GM18907 (cell line): ENCODE measurements around the gene ALDH3A1.
"Not testable (repeated sequence)": the region's sequence is repeated elsewhere in the genome, so short reads cannot be mapped to it uniquely, and the experiment has no call there.

Experiments used
- ATAC-seq: cut with Tn5 transposase; IDR thresholded peaks from one replicate; pipeline ENCODE4 v1.9.1; 2021; ENCODE audit warnings: mild to moderate bottlenecking, moderate library complexity; ENCODE audit not compliant: unreplicated experiment

ALDH3A1 gene

DNA sequence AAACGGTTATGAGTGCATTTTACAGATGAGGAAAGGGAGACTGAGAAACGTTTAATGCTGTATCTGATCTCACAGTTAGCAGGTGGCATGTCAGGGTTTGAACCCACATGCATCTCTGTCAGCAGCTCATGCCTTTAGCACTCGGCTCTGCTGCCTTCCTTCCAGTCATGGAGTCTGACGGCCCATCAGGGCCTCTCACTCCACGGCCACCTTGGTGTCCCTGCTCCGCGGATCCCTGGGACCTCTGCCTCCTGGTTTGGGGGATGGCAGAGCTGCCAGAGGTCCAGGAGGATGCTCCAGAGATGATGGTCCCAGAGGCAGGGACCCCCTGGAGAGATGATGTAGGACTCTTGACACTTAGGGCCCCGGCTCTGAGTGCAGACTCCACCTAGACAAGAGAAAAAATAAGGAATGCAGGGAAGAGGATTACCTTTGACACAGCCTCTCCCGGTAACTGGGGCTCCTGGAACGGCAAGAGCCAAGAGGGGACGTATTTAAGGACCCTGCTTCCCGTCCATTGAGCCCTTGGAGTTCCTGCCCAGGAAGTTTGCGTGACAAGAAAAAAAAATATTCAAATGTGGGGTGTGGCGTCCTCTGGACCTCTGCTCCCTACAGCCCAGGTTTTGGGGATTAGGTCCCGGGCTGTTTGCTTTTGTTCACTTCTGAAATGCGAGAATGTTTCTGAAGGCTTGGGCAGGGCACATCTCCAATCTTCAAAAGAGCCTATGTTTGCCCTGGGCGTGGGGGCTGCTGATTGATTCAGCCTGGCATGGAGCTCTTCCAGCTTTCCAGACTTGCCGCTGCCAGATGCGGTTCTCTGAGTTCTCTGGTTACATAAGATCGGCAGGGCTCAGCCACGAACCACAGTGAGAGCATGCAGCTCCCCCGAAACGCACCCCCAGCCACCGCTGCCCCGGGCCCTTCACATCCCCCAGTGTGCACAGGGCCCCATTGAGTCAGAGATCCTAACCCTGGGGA, at the start of gene ALDH3A1:
Gene ALDH3A1 (minus strand): TSS at position 470 of the 978 bp plus-strand sequence. CDS start 3,169 bp downstream, outside the sequence.
- ATAC-seq: no peak

DNA sequence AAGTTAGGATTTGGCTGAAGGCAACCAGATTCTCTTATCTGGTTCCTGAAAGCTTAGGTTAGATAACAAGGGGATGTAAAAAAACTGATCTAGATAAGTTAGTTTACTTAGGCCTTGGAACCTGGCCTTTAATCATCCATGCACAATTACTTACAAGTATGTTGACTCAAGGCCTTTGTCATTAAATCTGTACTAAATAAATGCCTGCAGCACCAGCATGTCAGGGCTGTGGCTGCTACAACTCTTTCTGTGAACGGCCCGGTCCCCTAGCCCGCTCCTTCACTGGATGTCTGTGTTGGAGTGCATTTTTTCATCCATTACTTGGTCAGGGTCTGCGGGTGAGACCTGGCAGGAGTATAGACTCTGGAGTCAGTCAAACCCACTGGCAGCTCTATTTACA, 48.4 kb upstream of the ALDH3A1 start:
- ATAC-seq: no peak

DNA sequence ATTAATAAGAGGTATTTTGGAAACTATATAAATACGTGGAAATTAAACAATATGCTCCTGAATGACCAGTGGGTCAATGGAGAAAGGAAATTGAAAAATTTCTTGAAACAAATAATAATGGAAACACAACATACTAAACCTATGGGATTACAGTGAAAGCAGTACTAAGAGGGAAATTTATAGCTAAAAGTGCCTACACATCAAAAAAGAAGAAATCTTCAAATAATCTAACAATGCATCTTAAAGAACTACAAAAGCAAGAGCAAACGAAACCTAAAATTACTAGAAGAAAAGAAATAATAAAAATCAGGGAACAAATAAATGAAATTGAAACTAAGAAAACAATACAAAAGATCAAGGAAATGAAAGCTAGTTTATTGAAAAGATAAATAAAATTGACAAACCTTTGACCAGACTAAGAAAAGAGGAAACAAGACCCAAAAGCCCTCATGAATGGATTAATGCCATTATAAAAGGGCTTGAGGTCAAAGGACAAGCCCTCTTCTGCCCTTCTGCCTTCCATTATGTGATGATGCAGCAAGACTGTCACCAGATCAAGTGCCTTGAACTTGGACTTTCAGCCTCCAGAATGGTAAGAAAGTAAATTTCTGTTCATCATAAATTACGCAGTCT, 43.9 kb upstream of the ALDH3A1 start:
- ATAC-seq: no peak

DNA sequence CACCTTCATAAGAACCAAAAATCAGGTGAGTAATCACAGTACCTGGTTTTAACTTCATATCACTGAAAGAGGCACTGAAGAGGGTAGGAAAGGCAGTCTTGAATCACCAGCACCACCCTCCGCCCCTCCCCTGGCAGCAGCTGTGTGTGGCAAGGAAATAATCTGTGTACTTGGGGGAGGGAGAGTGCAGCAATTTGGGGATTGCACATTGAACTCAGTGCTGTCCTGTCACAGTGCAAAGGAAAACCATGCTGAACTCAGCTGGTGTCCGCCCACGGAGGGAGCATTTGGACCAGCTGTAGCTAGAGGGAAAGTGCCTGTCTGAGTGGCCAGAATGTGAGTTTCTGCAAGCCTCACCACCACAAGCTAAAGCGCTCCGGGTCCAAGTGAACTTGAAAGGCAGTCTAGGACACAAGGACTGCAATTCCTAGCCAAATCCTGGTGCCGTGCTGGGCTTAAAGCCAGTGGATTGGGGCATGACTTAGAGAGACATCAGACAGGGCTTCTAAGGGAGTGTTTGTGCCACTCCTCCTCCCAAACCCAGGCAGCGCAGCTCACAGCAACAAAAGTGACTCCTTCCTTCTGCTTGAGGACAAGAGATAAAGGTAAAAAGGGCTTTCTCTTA, 39.7 kb upstream of the ALDH3A1 start:
- no peak for ATAC-seq

DNA sequence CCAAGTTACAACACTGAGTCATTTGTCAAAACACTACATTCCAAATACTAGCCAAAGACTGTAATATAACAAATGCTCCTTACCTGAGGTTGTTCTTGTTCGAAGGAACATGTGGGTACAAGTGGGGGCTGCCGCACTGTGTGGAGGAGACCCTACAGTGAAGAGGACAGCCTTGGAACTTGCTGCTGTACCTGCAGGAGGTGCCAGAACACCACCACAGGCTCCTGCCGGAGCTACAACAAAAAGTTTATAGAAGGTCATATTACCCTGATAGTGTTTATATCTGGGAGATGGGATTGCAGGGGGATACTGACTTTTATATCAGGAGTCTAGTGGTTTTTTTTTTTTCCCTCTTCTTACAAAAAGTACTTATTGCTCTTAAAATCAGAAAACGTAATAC, 37.8 kb upstream of the ALDH3A1 start:
- no peak for ATAC-seq

DNA sequence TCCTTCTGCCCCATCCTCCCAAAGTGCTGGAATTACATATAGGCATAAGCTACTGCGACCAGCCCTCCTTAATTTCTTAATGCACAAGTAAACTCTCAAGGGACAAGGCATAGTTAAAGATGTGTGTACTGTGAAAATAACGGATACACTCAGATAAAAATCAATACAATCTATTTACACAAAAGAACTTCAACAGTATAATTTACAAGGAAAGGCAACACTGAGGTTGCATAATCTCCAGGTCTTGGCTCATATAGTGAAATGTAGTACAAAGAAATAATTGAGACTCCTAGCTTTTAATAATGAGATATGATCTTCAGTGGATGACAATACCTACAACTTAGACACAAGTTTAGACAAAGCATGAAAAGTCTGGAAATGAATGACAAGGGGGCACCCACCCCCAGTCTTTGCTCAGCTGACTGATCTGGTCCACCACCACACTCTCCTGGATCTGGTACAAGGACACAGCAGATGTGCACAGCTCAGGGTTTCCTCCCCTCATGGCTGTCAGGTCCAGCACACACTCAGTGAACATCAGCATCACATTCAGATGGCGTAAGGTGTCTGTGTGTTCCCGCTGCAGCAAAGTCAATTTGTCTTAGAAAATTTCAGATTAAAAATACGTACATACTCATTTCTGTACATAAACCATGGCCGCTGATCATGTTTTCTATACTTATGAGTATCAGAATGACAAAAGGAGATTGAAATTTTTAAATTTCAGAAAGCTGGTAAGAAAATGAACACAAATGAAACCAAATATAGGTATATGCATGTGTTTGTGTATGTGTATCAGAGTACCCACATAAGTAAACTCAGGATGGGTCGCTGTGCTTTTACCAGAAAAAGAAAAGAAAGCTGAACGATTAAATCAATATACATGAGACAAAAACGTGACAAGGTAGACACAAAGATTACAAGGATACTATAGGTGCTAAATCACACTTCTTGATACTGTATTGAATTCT, 33.7 kb upstream of the ALDH3A1 start:
- no peak for ATAC-seq

DNA sequence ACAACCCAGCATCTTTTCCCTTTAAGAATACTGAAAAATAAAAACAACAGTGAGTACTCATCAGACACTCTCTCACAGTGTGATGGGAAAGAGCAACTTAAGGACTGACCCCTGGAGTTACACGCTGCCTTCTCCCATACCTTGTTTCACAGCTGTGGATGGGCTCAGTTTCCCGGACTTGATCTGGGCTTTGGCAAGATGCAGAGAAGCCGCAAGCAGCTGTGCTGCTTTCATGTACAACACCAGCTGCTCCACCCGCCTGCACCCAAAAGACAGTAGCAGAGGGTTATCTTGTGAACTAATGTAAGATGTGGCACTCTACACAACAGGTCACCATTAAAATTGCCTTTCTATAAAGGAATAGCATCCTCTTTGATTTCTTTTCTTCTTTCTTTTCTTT, 32.7 kb upstream of the ALDH3A1 start:
- ATAC-seq: no peak

DNA sequence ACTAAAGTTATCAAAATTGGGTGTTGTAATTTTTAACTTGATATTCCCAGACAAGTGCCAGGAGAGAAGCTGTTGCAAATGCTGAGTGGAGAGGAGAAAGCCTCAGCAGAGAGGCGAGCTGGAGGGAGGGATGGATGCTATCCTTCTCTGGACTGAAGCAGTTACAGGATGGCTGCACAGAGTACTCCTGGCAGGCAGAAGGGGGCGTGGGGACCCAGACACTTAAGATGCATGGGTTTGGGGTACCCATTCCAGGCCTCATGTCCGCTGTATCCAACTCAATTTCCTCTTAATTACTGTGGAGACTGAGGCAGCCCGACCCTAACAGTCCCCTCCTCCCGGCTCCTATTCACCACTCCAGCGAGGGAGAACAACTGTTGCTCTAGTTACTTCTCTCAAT, 25.4 kb upstream of the ALDH3A1 start:
- ATAC-seq: no peak

DNA sequence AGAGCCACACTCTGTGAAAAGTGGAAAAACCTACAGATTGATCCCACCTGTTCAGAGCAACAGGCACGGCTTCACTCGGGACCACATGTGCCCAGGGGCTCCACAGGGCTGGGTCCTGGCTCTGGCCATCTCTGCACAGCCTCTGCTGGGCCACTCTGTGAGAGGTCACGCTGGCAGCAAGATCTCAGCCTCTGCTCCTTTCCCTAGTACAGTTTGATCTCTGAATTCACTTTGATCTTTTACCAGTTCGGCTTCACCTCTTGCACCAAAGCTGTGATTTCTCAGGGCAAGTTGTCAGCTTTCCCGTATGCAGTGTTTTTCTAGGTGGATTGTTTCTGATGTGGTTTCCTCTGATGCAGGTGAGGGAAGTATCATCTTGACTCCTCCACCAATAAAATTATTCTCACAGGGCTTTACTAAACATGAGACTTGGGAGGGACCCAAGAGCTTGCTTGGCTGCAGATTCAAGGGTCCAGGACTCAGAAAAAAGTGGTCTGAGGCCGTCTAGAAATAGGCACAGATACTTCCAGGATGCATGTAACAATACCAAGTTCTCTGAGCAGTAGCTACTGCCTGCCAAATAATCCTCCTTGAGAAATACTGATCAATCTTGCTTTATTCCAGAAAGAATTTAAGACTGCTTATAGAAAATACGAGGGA, 24.0 kb upstream of the ALDH3A1 start:
- no peak for ATAC-seq

DNA sequence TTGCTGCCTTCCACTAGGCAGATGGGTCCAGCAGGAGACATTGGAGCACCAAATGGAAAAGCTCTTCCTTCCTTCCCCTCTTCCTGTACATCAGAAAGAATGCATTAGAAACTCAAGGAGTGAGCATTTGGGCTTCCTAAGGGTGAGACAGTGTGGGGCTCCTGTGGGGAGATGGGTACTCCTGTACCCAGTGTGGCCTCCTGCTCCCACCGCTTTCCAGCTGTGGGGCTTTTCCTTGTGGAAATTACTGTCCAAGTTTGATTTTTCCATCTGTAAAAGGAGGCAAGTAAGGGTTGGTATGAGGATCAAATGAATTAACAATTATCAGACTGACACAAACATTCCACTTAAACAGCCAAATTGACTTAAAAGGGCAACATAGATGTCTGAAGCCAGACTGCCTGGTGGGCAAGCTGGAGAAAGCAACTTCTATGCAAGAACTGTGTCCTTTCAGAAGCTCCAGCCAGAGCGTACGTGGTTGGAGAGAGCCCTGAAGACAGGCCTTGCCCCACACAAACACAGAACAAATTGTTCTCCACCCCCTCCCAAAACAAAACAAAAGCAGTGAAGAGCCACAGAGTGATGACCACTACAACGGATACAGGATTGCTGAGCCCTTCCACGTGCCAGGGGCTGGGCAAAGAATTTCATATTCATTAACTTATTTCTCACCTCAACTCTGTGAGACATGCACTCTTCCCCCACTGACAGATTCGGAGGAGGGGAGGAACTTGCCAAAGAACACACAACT, 23.1 kb upstream of the ALDH3A1 start:
- ATAC-seq: no peak

DNA sequence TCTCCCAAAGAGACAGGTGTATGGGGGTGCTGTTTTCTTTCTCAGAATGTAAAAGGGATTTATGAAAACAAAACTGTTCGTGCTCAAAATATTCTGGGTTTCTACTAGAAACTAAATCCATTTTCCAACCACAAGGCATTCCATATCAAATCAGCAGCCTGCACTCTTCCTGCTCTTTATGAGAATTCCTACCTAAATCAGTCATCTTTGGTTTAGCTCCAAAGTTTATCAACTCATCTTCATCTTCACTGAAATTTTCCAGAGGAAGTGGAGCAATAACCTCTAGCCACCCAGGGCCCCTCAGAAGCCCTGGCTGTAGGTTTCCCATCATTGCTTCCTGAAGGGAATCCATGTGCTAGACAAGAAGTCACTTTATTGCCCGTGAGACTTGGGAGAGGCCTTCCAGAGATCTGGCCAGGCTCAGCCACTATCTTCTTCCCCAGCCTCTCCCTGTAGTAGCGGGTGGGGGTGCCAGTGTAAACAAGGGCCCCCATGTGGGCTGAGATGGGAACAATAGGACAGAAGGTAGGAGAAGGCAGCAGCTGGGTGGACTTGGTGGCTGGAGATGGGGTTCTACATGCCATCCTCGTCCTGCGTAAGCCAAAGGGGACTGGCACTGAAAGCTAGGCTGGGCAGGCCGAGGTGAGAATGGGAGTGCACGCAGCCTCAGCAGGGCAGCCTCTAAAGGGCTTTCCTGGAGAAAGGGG, 22.0 kb upstream of the ALDH3A1 start:
- ATAC-seq: no peak

DNA sequence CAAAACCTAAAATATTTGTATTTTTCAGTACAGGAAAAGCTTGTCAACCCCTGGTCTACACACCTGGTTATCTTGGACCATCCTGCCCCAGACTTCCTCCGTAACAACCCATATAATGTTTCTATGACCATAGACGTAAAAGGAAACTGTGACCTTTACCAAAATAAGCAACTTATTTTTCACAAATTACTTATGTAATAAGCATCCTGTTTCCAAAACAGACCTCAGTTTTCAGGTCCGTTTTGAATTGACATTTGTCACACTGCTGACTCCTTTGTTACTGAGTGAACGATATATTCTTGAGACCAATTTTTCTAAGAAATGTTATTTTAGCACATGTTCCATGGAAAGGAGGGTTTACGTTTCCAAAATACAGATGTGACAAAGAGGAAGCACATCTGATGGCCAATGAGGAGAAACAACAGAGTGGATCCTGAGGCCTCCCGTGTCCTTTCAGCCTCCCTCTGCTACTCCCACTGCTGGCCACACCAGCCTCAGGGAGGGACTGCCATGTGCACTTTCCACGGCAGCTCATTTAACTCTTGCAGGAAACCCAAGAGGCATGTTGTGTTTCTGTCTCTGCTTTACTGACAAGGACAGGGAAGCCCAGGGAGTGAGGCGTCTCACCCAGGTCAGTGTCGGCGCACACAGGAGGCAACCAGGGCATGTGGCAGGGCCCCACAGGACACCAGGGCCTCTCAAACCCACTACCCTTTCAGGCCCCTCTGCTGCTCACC, 20.1 kb upstream of the ALDH3A1 start:
- no peak for ATAC-seq

DNA sequence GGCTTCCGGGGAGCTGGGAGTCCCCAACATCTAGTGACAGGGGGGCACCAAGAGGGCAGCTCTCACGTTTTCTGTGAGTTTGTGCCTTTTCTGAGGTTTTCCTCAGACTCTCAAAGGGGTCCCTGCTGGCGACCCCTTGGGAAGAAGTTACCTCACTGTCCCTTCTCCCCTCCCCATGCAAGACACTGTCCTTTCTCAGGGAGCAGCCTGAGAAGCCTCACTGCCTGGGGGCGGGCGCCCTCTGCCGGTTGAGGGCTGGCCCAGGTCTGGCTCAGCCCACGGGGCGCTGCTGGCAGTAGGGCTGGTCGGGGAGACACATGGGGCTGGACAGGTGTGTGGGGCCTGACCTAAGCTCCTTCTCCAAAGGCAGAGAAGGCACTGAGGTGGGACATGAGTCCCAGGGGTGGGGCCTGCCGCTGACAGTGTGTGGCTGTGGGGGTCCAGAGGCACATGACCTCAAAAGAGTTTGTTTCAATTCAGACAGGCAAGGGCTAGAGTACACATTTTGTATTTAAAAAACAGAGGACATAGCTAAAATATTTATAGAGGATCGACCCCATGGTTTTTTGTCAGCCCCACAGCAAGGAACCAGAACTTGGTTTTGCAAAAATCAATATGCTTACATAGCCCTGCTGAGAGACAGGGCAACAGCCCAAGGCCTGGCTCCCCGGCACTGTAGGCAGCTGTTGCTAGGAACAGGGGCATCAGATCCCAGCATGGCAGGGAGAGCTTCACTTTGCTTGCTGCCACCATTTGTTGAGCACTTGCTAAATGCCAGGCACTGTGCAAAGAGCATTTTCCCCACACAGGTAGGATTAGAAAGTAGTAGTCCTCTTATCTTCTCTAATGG, 18.5 kb upstream of the ALDH3A1 start:
- no peak for ATAC-seq

DNA sequence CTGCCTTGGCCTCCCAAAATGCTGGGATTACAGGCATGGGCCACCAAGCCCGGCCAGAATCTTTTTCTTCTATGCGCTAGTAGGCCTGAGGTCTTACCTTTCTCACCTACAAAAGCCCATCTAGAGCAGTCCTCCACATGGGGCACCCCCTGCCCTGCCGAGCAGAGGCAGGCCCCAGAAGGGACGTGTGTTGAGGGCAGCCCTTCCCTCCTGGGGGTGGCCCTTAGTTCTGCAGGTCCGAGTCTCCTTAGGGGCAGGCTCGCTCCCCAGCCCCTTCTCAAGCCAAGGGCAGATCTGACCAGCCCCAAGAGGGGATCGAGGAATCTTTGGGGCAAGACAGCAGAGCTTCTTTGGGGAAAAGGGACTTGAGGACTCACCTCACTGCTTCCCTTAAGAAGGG, 17.9 kb upstream of the ALDH3A1 start:
- no peak for ATAC-seq

DNA sequence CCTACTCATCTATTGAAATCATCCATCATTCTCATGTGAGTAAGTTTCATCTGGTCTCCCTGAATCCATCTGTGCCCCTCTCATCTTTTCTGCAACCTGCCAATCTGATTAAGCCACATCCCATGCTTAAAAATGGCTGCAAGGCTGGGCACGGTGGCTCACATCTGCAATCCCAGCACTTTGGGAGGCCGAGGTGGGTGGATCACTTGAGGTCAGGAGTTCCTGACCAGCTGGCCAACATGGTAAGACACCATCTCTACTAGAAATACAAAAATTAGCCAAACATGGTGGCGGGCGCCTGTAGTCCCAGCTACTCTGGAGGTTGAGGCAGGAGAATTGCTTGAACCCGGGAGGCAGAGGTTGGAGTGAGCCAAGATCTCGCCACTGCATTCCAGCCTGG, 15.9 kb upstream of the ALDH3A1 start:
- ATAC-seq: not testable (repeated sequence)

DNA sequence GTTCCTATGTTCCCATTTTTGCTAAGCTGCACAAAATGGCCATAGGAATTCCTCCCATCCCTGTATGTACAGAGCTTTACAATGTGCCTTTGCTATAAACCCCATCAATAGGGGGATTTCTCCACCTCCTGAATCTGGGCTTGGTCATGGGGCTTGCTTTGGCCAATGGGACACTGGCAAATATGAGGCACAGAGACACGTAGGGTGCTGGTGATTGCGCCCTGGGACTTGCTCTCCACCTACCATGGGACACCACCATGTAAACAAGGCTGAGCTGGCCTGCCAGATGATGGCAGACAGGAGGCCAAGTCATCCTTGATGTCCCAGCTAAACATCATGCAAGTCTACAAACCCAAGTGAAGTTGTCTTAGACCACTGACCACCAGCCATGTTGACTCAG, 15.3 kb upstream of the ALDH3A1 start:
- ATAC-seq: no peak

DNA sequence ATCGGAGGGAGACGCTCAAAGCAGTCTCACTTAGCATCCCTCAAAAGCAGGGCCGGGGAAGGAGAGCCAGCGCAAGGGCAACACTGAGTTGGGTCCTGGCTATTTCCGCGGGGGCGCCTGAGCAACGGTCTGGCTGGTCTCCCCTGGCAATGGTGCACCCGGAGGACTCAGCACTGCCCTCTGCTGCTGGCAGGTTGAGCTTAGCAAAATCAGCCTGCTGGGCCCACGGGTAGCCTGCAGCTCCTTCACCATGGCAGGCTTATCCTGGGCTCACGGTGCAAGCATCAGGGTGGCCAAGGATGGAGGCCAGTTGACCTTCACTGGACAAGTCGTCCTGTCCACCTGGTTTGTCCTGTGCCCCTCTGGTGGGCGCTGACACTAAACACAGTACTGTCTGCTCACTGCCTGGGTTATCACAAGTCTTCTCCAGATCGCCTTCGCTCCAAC, 14.4 kb upstream of the ALDH3A1 start:
- no peak for ATAC-seq
